D721Med (cell line): ENCODE measurements around the gene COL20A1.

Experiments used
- DNase-seq: peaks from one replicate; pipeline ENCODE4 v3.0.0; 2011; ENCODE audit warnings: low spot score; ENCODE audit not compliant: insufficient read length
- FAIRE-seq: peaks from 2 replicates; lab custom pipeline; 2011; peaks lifted over from hg19 to GRCh38; lab: Jason Lieb, UNC
- CTCF ChIP-seq: IDR thresholded peaks from 2 replicates; pipeline ENCODE4 v1.5.1; 2012; ENCODE audit warnings: mild to moderate bottlenecking, control low read depth; ENCODE audit not compliant: insufficient read depth; ENCODE audit errors: missing control alignments

The COL20A1 gene

GRCh38 chr20:63286781-63287696 is 5.9 kb upstream of the COL20A1 start:
- TF ChIP-seq CTCF, result no peak
- DNase-seq (no peak), FAIRE-seq (no peak)

GRCh38 chr20:63287697-63288580 is 5.0 kb upstream of the COL20A1 start:
- no peak for TF ChIP-seq CTCF
- no peak for FAIRE-seq
- no peak for DNase-seq

GRCh38 chr20:63288581-63289251 is 4.3 kb upstream of the COL20A1 start:
- FAIRE-seq, result no peak
- DNase-seq, result no peak
- TF ChIP-seq CTCF, result no peak

- FAIRE-seq (no peak), DNase-seq (no peak)
- no peak for TF ChIP-seq CTCF
These were observed 3.5 kb upstream of the COL20A1 start for GRCh38 chr20:63289311-63290135.

- DNase-seq, result no peak
- TF ChIP-seq CTCF, result no peak
- no peak for FAIRE-seq
These were observed 2.8 kb upstream of the COL20A1 start for GRCh38 chr20:63290136-63290676.
